MM.1S (cell line): ENCODE data around the gene C20orf96.

ENCODE experiments used
- EZH2 ChIP-seq: fragments of 300-600 bp; sonication (generic); optimal IDR thresholded peaks from 2 replicates; pipeline ENCODE3; 2017; ENCODE audit warnings: low read depth, mild to moderate bottlenecking, antibody characterized with exemption, low read length, mixed read lengths
- EZH2phosphoT487 ChIP-seq: fragments of 300-600 bp; sonication (generic); IDR thresholded peaks from 2 replicates; pipeline ENCODE4 v1.6.1; 2018; ENCODE audit warnings: antibody characterized with exemption, low read length
- TF ChIP-seq, protein P1 (sequence below): fragments of 300-600 bp; sonication (generic); IDR thresholded peaks from 2 replicates; pipeline ENCODE4 v1.5.1; 2016; ENCODE audit warnings: antibody characterized with exemption, low read length, mixed read lengths

GRCh38 chr20:309306-309840 is 18.8 kb upstream of the C20orf96 start:
- TF ChIP-seq EZH2phosphoT487 (no peak), EZH2 (no peak)
- TF ChIP-seq, protein P1, sequence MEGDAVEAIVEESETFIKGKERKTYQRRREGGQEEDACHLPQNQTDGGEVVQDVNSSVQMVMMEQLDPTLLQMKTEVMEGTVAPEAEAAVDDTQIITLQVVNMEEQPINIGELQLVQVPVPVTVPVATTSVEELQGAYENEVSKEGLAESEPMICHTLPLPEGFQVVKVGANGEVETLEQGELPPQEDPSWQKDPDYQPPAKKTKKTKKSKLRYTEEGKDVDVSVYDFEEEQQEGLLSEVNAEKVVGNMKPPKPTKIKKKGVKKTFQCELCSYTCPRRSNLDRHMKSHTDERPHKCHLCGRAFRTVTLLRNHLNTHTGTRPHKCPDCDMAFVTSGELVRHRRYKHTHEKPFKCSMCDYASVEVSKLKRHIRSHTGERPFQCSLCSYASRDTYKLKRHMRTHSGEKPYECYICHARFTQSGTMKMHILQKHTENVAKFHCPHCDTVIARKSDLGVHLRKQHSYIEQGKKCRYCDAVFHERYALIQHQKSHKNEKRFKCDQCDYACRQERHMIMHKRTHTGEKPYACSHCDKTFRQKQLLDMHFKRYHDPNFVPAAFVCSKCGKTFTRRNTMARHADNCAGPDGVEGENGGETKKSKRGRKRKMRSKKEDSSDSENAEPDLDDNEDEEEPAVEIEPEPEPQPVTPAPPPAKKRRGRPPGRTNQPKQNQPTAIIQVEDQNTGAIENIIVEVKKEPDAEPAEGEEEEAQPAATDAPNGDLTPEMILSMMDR = no peak
